ENCODE results near the gene TTC6. TPM values are rescaled to one million over a fixed set of nuclear protein-coding genes. Genes with fewer than 3 reads are reported as not detected.

The TTC6 gene
- total and polyA plus RNA-seq, 4 donors: not detected

Other genes starting within 250 kb of the TTC6 start
- not detected for gene FOXA1, start 380 bp upstream of the TTC6 start, total RNA-seq
- 1 to 10 TPM in 1 of 2 donors, not detected in 1; 1.4 TPM for gene FOXA1, start 380 bp upstream of the TTC6 start, polyA plus RNA-seq